ENCODE results near the gene CFP. TPM values are rescaled to one million over a fixed set of nuclear protein-coding genes. Genes with fewer than 3 reads are reported as not detected.
"Not testable (repeated sequence)": the region's sequence is repeated elsewhere in the genome, so short reads cannot be mapped to it uniquely, and the experiment has no call there.

CFP gene
- total RNA-seq, 2 experiments from 2014 or later: 2.7 to 4.0 TPM

- Mint-ChIP-seq H3K9me3 (ENCODE audit: low read depth) (no peaks in the 10 kb centered on the region), H3K4me3 (no peak overlapping the region), H3K27me3 (no peaks in the 10 kb centered on the region), H3K27ac (no peak overlapping the region), H3K4me1 (no peaks in the 10 kb centered on the region), H3K36me3 (no peaks in the 10 kb centered on the region)
- CTCF ChIA-PET: interaction anchor here (0.6 kb wide), 1 partner anchor 37 kb away, joined by 3 read pairs; no protein-coding TSS in a partner anchor
- DNase-seq: no peak
- ATAC-seq: no peak
Measured at GRCh38 chrX:47608130-47608810, 21.5 kb downstream of the CFP start.

GRCh38 chrX:47607091-47607490, 22.6 kb downstream of the CFP start:
- no peaks in the 10 kb centered on the region for H3K9me3 Mint-ChIP-seq (ENCODE audit: low read depth)
- ATAC-seq: no peak
- CTCF ChIA-PET: no interaction called here

GRCh38 chrX:47605024-47605423, 24.7 kb downstream of the CFP start:
- Mint-ChIP-seq H3K4me3 (no peak overlapping the region), H3K36me3 (no peaks in the 10 kb centered on the region), H3K27me3 (peaks cover 5% of the 10 kb centered on the region), H3K27ac (no peak overlapping the region), H3K4me1 (no peaks in the 10 kb centered on the region), H3K9me3 (ENCODE audit: low read depth) (no peaks in the 10 kb centered on the region)
- DNase-seq (no peak), ATAC-seq (no peak)
- CTCF ChIA-PET: no interaction called here

More at GRCh38 chrX:47607091-47607490, 22.6 kb downstream of the CFP start:
- no peak overlapping the region for H3K27ac Mint-ChIP-seq
- DNase-seq: no peak
- H3K4me1 Mint-ChIP-seq: no peaks in the 10 kb centered on the region
- H3K27me3 Mint-ChIP-seq: no peaks in the 10 kb centered on the region
- H3K4me3 Mint-ChIP-seq: no peak overlapping the region
- H3K36me3 Mint-ChIP-seq: no peaks in the 10 kb centered on the region

- H3K27me3 Mint-ChIP-seq; H3K4me3 Mint-ChIP-seq; CTCF ChIA-PET; H3K9me3 Mint-ChIP-seq (ENCODE audit: low read depth); DNase-seq; H3K27ac Mint-ChIP-seq; H3K36me3 Mint-ChIP-seq; ATAC-seq; H3K4me1 Mint-ChIP-seq: not testable (repeated sequence)
Measured at GRCh38 chrX:47603125-47603524, 26.6 kb downstream of the CFP start.

- CTCF ChIA-PET: no interaction called here
- H3K27me3 Mint-ChIP-seq: peaks cover 11% of the 10 kb centered on the region
- peaks cover 4% of the 10 kb centered on the region for H3K9me3 Mint-ChIP-seq (ENCODE audit: low read depth)
Measured at GRCh38 chrX:47597222-47597621, 32.5 kb downstream of the CFP start.

GRCh38 chrX:47596256-47596655, 33.5 kb downstream of the CFP start:
- CTCF ChIA-PET: no interaction called here
- H3K4me3 Mint-ChIP-seq: no peak overlapping the region
- H3K27me3 Mint-ChIP-seq: peaks cover 9% of the 10 kb centered on the region
- H3K27ac Mint-ChIP-seq: peak overlapping the region; percentile 40
- peaks cover 9% of the 10 kb centered on the region for H3K4me1 Mint-ChIP-seq
- peaks cover 2% of the 10 kb centered on the region for H3K36me3 Mint-ChIP-seq
- ATAC-seq (no peak), DNase-seq (no peak)
- peaks cover 4% of the 10 kb centered on the region for H3K9me3 Mint-ChIP-seq (ENCODE audit: low read depth)

More at GRCh38 chrX:47597222-47597621, 32.5 kb downstream of the CFP start:
- ATAC-seq (no peak), DNase-seq (no peak)
- H3K36me3 Mint-ChIP-seq: peaks cover 2% of the 10 kb centered on the region
- H3K27ac Mint-ChIP-seq: no peak overlapping the region
- H3K4me1 Mint-ChIP-seq: peaks cover 9% of the 10 kb centered on the region
- no peak overlapping the region for H3K4me3 Mint-ChIP-seq

GRCh38 chrX:47595716-47596251, 33.9 kb downstream of the CFP start:
- H3K27me3 Mint-ChIP-seq: peaks cover 9% of the 10 kb centered on the region
- H3K4me3 Mint-ChIP-seq: no peak overlapping the region
- peaks cover 4% of the 10 kb centered on the region for H3K9me3 Mint-ChIP-seq (ENCODE audit: low read depth)
- peak overlapping the region; percentile 40 for H3K27ac Mint-ChIP-seq
- ATAC-seq (no peak), DNase-seq (no peak)
- CTCF ChIA-PET: no interaction called here
- peaks cover 9% of the 10 kb centered on the region for H3K4me1 Mint-ChIP-seq
- H3K36me3 Mint-ChIP-seq: peaks cover 2% of the 10 kb centered on the region

GRCh38 chrX:47593522-47593921, 36.2 kb downstream of the CFP start:
- ATAC-seq: no peak
- no peak overlapping the region for H3K27ac Mint-ChIP-seq
- H3K4me3 Mint-ChIP-seq: no peak overlapping the region
- H3K9me3 Mint-ChIP-seq (ENCODE audit: low read depth): peaks cover 4% of the 10 kb centered on the region
- DNase-seq: no peak
- CTCF ChIA-PET: no interaction called here
- H3K27me3 Mint-ChIP-seq: peaks cover 3% of the 10 kb centered on the region
- H3K4me1 Mint-ChIP-seq: peaks cover 9% of the 10 kb centered on the region
- peaks cover 2% of the 10 kb centered on the region for H3K36me3 Mint-ChIP-seq

GRCh38 chrX:47590984-47591383, 38.7 kb downstream of the CFP start:
- CTCF ChIA-PET: no interaction called here
- peaks cover 4% of the 10 kb centered on the region for H3K4me1 Mint-ChIP-seq
- no peaks in the 10 kb centered on the region for H3K36me3 Mint-ChIP-seq
- H3K27me3 Mint-ChIP-seq: no peaks in the 10 kb centered on the region
- no peak overlapping the region for H3K4me3 Mint-ChIP-seq
- DNase-seq (no peak), ATAC-seq (no peak)
- H3K27ac Mint-ChIP-seq: no peak overlapping the region
- no peaks in the 10 kb centered on the region for H3K9me3 Mint-ChIP-seq (ENCODE audit: low read depth)

GRCh38 chrX:47587906-47588735, 41.6 kb downstream of the CFP start:
- no peak overlapping the region for H3K4me3 Mint-ChIP-seq
- H3K36me3 Mint-ChIP-seq: peaks cover 2% of the 10 kb centered on the region
- CTCF ChIA-PET: no interaction called here
- H3K4me1 Mint-ChIP-seq: peaks cover 4% of the 10 kb centered on the region
- no peaks in the 10 kb centered on the region for H3K27me3 Mint-ChIP-seq
- ATAC-seq: no peak
- H3K27ac Mint-ChIP-seq: no peak overlapping the region
- no peak for DNase-seq
- H3K9me3 Mint-ChIP-seq (ENCODE audit: low read depth): no peaks in the 10 kb centered on the region

GRCh38 chrX:47587091-47587891, 42.4 kb downstream of the CFP start:
- no peak for ATAC-seq
- Mint-ChIP-seq H3K9me3 (ENCODE audit: low read depth) (no peaks in the 10 kb centered on the region), H3K27ac (no peak overlapping the region), H3K4me1 (peaks cover 7% of the 10 kb centered on the region), H3K36me3 (peaks cover 2% of the 10 kb centered on the region), H3K27me3 (no peaks in the 10 kb centered on the region), H3K4me3 (no peak overlapping the region)
- CTCF ChIA-PET: no interaction called here
- no peak for DNase-seq

- Mint-ChIP-seq H3K27me3 (no peaks in the 10 kb centered on the region), H3K27ac (no peak overlapping the region), H3K36me3 (peaks cover 2% of the 10 kb centered on the region), H3K4me1 (peaks cover 17% of the 10 kb centered on the region), H3K4me3 (no peak overlapping the region), H3K9me3 (ENCODE audit: low read depth) (no peaks in the 10 kb centered on the region)
- DNase-seq (no peak), ATAC-seq (no peak)
- CTCF ChIA-PET: no interaction called here
Measured at GRCh38 chrX:47586043-47586787, 43.5 kb downstream of the CFP start.

- peaks cover 2% of the 10 kb centered on the region for H3K36me3 Mint-ChIP-seq
- H3K4me1 Mint-ChIP-seq: peaks cover 17% of the 10 kb centered on the region
- H3K4me3 Mint-ChIP-seq: no peak overlapping the region
- no peak for ATAC-seq
- H3K9me3 Mint-ChIP-seq (ENCODE audit: low read depth): no peaks in the 10 kb centered on the region
- no peak for DNase-seq
- no peaks in the 10 kb centered on the region for H3K27me3 Mint-ChIP-seq
- H3K27ac Mint-ChIP-seq: no peak overlapping the region
- CTCF ChIA-PET: no interaction called here
Measured at GRCh38 chrX:47585273-47585672, 44.5 kb downstream of the CFP start.
